CD14-positive monocyte (primary cell): Measurements from ENCODE around the gene SCN5A. TPM values are rescaled to one million over a fixed set of nuclear protein-coding genes. Genes with fewer than 3 reads are reported as not detected.
A peak's percentile ranks its signal among the peaks of the same experiment; 100 is the strongest.

Experiments used
- DNase-seq, 3 donors: peaks; one replicate each; pipeline ENCODE4 v3.0.0-alpha.2; 2011 to 2022
- H2AFZ ChIP-seq: 2 replicates; pipeline ENCODE4 v1.6.0; 2012; ENCODE audit warnings: mild to moderate bottlenecking, low read depth, low read length, inconsistent platforms; ENCODE audit not compliant: insufficient read depth, poor library complexity, severe bottlenecking
- H3K27ac ChIP-seq, 2 donors: 1 replicate in 1 of 2; 2 replicates in 1 of 2; pipeline ENCODE4 v1.5.1; 2012 to 2013; ENCODE audit warnings: low read length in 2 of 2, control low read depth in 1 of 2, inconsistent platforms in 1 of 2, low read depth in 1 of 2, mild to moderate bottlenecking in 1 of 2
- H3K27me3 ChIP-seq, 2 donors: one replicate each; pipeline versions ENCODE4 v1.6.0 to v1.6.1; 2011 to 2013; ENCODE audit warnings: low read length in 2 of 2; ENCODE audit not compliant: control insufficient read depth in 2 of 2, insufficient read depth in 2 of 2
- H3K36me3 ChIP-seq, 2 donors: replicated peaks in 1 of 2; 1 replicate in 1 of 2; 2 replicates in 1 of 2; pipeline versions ENCODE4 v1.5.1 to v1.6.1; 2012 to 2013; ENCODE audit warnings: low read length in 2 of 2, control low read depth in 1 of 2, inconsistent platforms in 1 of 2, mild to moderate bottlenecking in 1 of 2; ENCODE audit not compliant: insufficient read depth in 2 of 2, control insufficient read depth in 1 of 2
- H3K4me1 ChIP-seq, 2 donors: 1 replicate in 1 of 2; 2 replicates in 1 of 2; pipeline versions ENCODE4 v1.5.1 to v1.6.1; 2012 to 2013; ENCODE audit warnings: low read length in 2 of 2, control low read depth in 1 of 2, inconsistent platforms in 1 of 2, mild to moderate bottlenecking in 1 of 2, moderate library complexity in 1 of 2; ENCODE audit not compliant: insufficient read depth in 2 of 2, control insufficient read depth in 1 of 2
- H3K4me2 ChIP-seq: replicated peaks from 2 replicates; pipeline ENCODE3; 2012; ENCODE audit warnings: low read length, moderate library complexity, mild to moderate bottlenecking; ENCODE audit not compliant: poor library complexity, severe bottlenecking; ENCODE audit errors: extremely low read depth
- H3K4me3 ChIP-seq, 3 experiments: fragments of 200-600 bp in 1 of 3; sonication (generic) in 1 of 3; replicated peaks in 1 of 3; 1 replicate in 2 of 3; 2 replicates in 1 of 3; pipeline ENCODE4 v1.5.1; 2011 to 2013; ENCODE audit warnings: low read length in 3 of 3, mild to moderate bottlenecking in 3 of 3, control low read depth in 2 of 3, low read depth in 2 of 3, inconsistent platforms in 1 of 3, moderate library complexity in 1 of 3
- H3K79me2 ChIP-seq: 2 replicates; pipeline ENCODE4 v1.6.0; 2012; ENCODE audit warnings: mild to moderate bottlenecking, control low read depth, inconsistent platforms, low read length, moderate library complexity; ENCODE audit not compliant: insufficient read depth
- H3K9ac ChIP-seq: 2 replicates; pipeline ENCODE4 v1.6.0; 2017; ENCODE audit warnings: low read length, mild to moderate bottlenecking; ENCODE audit not compliant: insufficient read depth, poor library complexity, severe bottlenecking
- H3K9me3 ChIP-seq, 2 donors: replicated peaks in 1 of 2; 1 replicate in 1 of 2; 2 replicates in 1 of 2; pipeline versions ENCODE4 v1.5.1 to v1.6.1; 2012 to 2013; ENCODE audit warnings: low read length in 2 of 2, control low read depth in 1 of 2; ENCODE audit not compliant: control insufficient read depth in 1 of 2, insufficient read depth in 1 of 2
- H4K20me1 ChIP-seq: 2 replicates; pipeline ENCODE4 v1.6.0; 2012; ENCODE audit warnings: mild to moderate bottlenecking, low read length, control low read depth, moderate library complexity; ENCODE audit not compliant: insufficient read depth
- H3K27ac Mint-ChIP-seq, 7 donors: one replicate each; pipeline ENCODE4 v1.8.0; 2020; ENCODE audit warnings: mild to moderate bottlenecking in 7 of 7, mixed read lengths in 7 of 7, moderate library complexity in 6 of 7, inconsistent platforms in 2 of 7
- H3K27me3 Mint-ChIP-seq, 3 donors: one replicate each; pipeline ENCODE4 v1.8.0; 2021 to 2022; ENCODE audit warnings: low read depth in 3 of 3, mild to moderate bottlenecking in 3 of 3, mixed read lengths in 3 of 3, moderate library complexity in 3 of 3, inconsistent platforms in 1 of 3
- H3K36me3 Mint-ChIP-seq, 2 donors: one replicate each; pipeline ENCODE4 v1.8.0; 2020; ENCODE audit warnings: mixed read lengths in 2 of 2, inconsistent platforms in 1 of 2, mild to moderate bottlenecking in 1 of 2
- H3K4me1 Mint-ChIP-seq: one replicate; pipeline ENCODE4 v1.8.0; 2020; ENCODE audit warnings: mild to moderate bottlenecking, mixed read lengths
- H3K4me3 Mint-ChIP-seq, 2 donors: one replicate each; pipeline ENCODE4 v1.8.0; 2020; ENCODE audit warnings: mild to moderate bottlenecking in 2 of 2, mixed read lengths in 2 of 2, moderate library complexity in 1 of 2
- H3K9me3 Mint-ChIP-seq, 7 donors: one replicate each; pipeline ENCODE4 v1.8.0; 2020 to 2022; ENCODE audit warnings: mixed read lengths in 7 of 7, mild to moderate bottlenecking in 6 of 7, moderate library complexity in 6 of 7, inconsistent platforms in 2 of 7
- WGBS: methylation state at CpG from one replicate; pipeline ENCODE4 v1.1.5; 2013; ENCODE audit warnings: missing lambda C conversion rate; ENCODE audit not compliant: insufficient coverage; 5-methylcytosine and 5-hydroxymethylcytosine counted together
- intact Hi-C, 2 donors: fragments of 100-400 bp; cut with micrococcal nuclease; formaldehyde crosslinking; loops; one replicate each; pipeline versions ENCODE4 v1.15.0 to v1.15.1; 2023
- polyA plus RNA-seq, 3 donors: library from polyadenylated mRNA; depleted of rRNA in 1 of 3; unstranded in 2 of 3; stranded (reverse) in 1 of 3; fragments of 300-500 nt in 2 of 3; fragments of >200 nt in 1 of 3; fragmentation: Illumina TruSeq in 2 of 3; gene quantifications; 1 replicate in 2 of 3; 2 replicates in 1 of 3; pipeline ENCODE4 v1.2.3, GENCODE V29; 2012 to 2021
- TF ChIP-seq, protein P1 (sequence below): fragments of 200-600 bp; IDR thresholded peaks from one replicate; pipeline ENCODE4 v1.8.0; 2022; ENCODE audit warnings: antibody characterized with exemption, mild to moderate bottlenecking

Gene SCN5A
- polyA plus RNA-seq, 3 donors = not detected

DNA sequence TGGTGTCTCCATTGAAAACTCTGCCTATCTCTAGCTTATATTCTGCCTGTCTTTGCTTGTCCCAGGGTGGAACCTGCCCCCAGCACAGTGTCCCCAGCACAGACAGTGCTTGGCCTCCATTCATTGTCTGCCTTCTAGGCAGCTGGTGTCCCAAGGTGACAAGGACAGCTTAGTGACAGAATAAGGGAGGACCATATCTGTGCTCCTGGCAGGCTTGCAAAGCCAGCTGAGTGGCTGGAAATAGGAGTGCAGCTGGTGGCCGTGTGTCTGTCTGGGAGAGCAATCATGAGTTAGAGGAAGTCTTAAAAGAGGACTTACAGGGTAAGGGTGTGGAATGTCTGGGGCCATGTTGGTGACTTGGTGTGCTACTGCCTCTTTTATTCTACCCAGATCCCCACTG, 33.4 kb downstream of the SCN5A start:
- Histone ChIP-seq H3K9me3 (no peaks in the 10 kb centered on the region), H4K20me1 (no peaks in the 10 kb centered on the region), H3K4me1 (no peaks in the 10 kb centered on the region), H3K4me3 (no peak overlapping the region), H3K9ac (no peak overlapping the region), H3K27me3 (no peaks in the 10 kb centered on the region), H3K27ac (no peak overlapping the region), H2AFZ (no peak overlapping the region), H3K4me2 (no peak overlapping the region), H3K79me2 (no peaks in the 10 kb centered on the region), H3K36me3 (no peaks in the 10 kb centered on the region)
- Mint-ChIP-seq H3K4me1 (no peaks in the 10 kb centered on the region), H3K4me3 (no peak overlapping the region), H3K9me3 (no peaks in the 10 kb centered on the region), H3K27me3 (peaks cover 2 to 3% (median 2%) of the 10 kb centered on the region in 3 donors), H3K27ac (peak overlapping the region in 1 of 7 donors; percentile 29), H3K36me3 (no peaks in the 10 kb centered on the region)
- 50% methylated on average over 1 of the region's 1 CpG for WGBS
- no peak for DNase-seq
- intact Hi-C loops = no loop called here
- TF ChIP-seq, protein P1, sequence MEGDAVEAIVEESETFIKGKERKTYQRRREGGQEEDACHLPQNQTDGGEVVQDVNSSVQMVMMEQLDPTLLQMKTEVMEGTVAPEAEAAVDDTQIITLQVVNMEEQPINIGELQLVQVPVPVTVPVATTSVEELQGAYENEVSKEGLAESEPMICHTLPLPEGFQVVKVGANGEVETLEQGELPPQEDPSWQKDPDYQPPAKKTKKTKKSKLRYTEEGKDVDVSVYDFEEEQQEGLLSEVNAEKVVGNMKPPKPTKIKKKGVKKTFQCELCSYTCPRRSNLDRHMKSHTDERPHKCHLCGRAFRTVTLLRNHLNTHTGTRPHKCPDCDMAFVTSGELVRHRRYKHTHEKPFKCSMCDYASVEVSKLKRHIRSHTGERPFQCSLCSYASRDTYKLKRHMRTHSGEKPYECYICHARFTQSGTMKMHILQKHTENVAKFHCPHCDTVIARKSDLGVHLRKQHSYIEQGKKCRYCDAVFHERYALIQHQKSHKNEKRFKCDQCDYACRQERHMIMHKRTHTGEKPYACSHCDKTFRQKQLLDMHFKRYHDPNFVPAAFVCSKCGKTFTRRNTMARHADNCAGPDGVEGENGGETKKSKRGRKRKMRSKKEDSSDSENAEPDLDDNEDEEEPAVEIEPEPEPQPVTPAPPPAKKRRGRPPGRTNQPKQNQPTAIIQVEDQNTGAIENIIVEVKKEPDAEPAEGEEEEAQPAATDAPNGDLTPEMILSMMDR = no peak

DNA sequence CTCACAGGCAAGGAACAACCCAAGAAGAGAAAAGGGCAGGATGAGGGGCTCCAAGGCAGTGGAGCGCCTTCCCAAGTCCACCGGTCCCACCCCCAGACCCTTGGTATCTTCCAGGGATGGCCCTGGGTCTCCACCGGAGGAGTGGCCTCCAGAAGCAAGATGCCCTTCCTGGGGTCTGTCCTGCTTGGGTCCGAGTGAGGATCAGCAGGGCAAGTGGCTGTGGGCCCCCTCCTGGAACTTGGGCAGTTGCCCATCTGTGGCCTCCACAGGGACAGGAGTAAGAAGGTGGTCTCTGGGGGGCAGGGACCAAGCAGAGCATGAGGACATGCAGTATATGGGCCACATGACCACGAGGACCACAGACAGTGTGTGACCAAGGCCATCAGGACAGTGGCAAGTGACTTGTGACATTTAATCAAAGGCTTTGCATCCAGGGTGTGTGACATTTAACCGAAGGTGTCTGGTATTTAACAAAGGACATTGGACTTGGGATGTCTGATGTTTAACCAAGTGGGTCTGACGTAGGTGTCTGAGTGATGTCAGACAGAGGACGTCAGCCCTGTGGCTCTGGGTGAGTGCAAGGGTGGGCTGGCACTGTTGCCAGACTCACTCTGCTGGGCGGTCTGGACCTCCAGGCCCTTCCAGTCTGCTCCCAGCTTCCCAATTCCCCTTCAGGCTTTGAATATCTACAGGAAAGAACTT, 34.7 kb downstream of the SCN5A start:
- TF ChIP-seq, protein P1 = no peak

More for the DNA sequence above, 34.7 kb downstream of the SCN5A start:
- no peaks in the 10 kb centered on the region for H4K20me1 ChIP-seq
- 92% methylated on average over 8 of the region's 9 CpGs for WGBS
- Mint-ChIP-seq H3K4me3 (no peak overlapping the region), H3K4me1 (no peaks in the 10 kb centered on the region), H3K27ac (no peak overlapping the region), H3K9me3 (no peaks in the 10 kb centered on the region), H3K27me3 (peaks cover 2 to 4% (median 3%) of the 10 kb centered on the region in 3 donors), H3K36me3 (no peaks in the 10 kb centered on the region)
- no peak overlapping the region for H2AFZ ChIP-seq
- H3K4me3 ChIP-seq = no peak overlapping the region
- H3K27ac ChIP-seq = no peak overlapping the region
- H3K4me1 ChIP-seq = no peaks in the 10 kb centered on the region
- intact Hi-C loops = no loop called here
- no peaks in the 10 kb centered on the region for H3K36me3 ChIP-seq
- no peaks in the 10 kb centered on the region for H3K79me2 ChIP-seq
- no peak overlapping the region for H3K9ac ChIP-seq
- no peak for DNase-seq
- no peaks in the 10 kb centered on the region for H3K27me3 ChIP-seq
- H3K9me3 ChIP-seq = no peaks in the 10 kb centered on the region
- no peak overlapping the region for H3K4me2 ChIP-seq
